IMR-90 (cell line): ENCODE measurements around the gene NANOG. TPM values are rescaled to one million over a fixed set of nuclear protein-coding genes. Genes with fewer than 3 reads are reported as not detected.
A peak's percentile ranks its signal among the peaks of the same experiment; 100 is the strongest.
"Not testable (repeated sequence)": the region's sequence is repeated elsewhere in the genome, so short reads cannot be mapped to it uniquely, and the experiment has no call there.

Source experiments
- ATAC-seq: fragments of 200-7000 bp; cut with Tn5 transposase; 2 replicates; pipeline ENCODE4 v1.9.1; 2020; ENCODE audit warnings: low read depth, mild to moderate bottlenecking, moderate library complexity
- BruUV-seq: library from RNA; stranded (reverse); fragments of 400-500 nt; replicated peaks from 2 replicates; lab custom pipeline; 2021; lab: Mats Ljungman, UMichigan
- CTCF ChIA-PET: fragments of 300-600 bp; formaldehyde crosslinking; extraction: SDS; loops from one replicate; lab custom pipeline; 2021; ENCODE audit warnings: antibody characterized with exemption; lab: Yijun Ruan, JAX
- POLR2A ChIA-PET: fragments of 300-600 bp; sonication (Branson Sonifier 250); formaldehyde crosslinking; loops from one replicate; lab custom pipeline; 2022; ENCODE audit warnings: antibody characterized with exemption; ENCODE audit not compliant: unreplicated experiment; lab: Charles Lee
- DNase-seq: peaks from one replicate; pipeline ENCODE4 v3.0.0; 2013
- H2AFZ ChIP-seq: replicated peaks from 2 replicates; pipeline ENCODE3; 2013; ENCODE audit warnings: low read length, mild to moderate bottlenecking; ENCODE audit not compliant: poor library complexity
- H2AK5ac ChIP-seq: 2 replicates; pipeline ENCODE4 v1.6.1; 2013; ENCODE audit warnings: low read depth, low read length, inconsistent platforms
- H2AK9ac ChIP-seq: replicated peaks from 2 replicates; pipeline ENCODE3; 2013; ENCODE audit warnings: mild to moderate bottlenecking, low read depth, low read length, moderate library complexity; ENCODE audit not compliant: poor library complexity
- H2BK120ac ChIP-seq: 2 replicates; pipeline ENCODE4 v1.6.1; 2013; ENCODE audit warnings: low read depth, low read length, inconsistent platforms
- H2BK15ac ChIP-seq: 3 replicates; pipeline ENCODE4 v1.6.1; 2013; ENCODE audit warnings: low read depth, low read length, inconsistent platforms
- H2BK20ac ChIP-seq: 2 replicates; pipeline ENCODE4 v1.6.1; 2013; ENCODE audit warnings: low read depth, mild to moderate bottlenecking, inconsistent platforms, low read length, moderate library complexity
- H2BK5ac ChIP-seq: 2 replicates; pipeline ENCODE4 v1.6.1; 2013; ENCODE audit warnings: mild to moderate bottlenecking, low read depth, low read length, inconsistent platforms; ENCODE audit not compliant: poor library complexity, severe bottlenecking
- H3K14ac ChIP-seq: replicated peaks from 2 replicates; pipeline ENCODE4 v1.6.1; 2013; ENCODE audit warnings: low read depth, low read length, inconsistent platforms
- H3K18ac ChIP-seq: 2 replicates; pipeline ENCODE4 v1.6.1; 2013; ENCODE audit warnings: low read depth, low read length, control low read depth
- H3K23ac ChIP-seq: 2 replicates; pipeline ENCODE4 v1.6.1; 2013; ENCODE audit warnings: low read depth, low read length, inconsistent platforms
- H3K27ac ChIP-seq: 2 replicates; pipeline ENCODE4 v1.5.1; 2013; ENCODE audit warnings: mild to moderate bottlenecking, control low read depth, low read length; ENCODE audit not compliant: insufficient read depth
- H3K27me3 ChIP-seq: 2 replicates; pipeline ENCODE4 v1.6.1; 2013; ENCODE audit warnings: low read length; ENCODE audit not compliant: control insufficient read depth, insufficient read depth
- H3K36me3 ChIP-seq: 2 replicates; pipeline ENCODE4 v1.6.1; 2013; ENCODE audit warnings: low read length, mixed read lengths; ENCODE audit not compliant: control insufficient read depth, insufficient read depth
- H3K4ac ChIP-seq: 2 replicates; pipeline ENCODE4 v1.6.1; 2013; ENCODE audit warnings: low read depth, low read length, inconsistent platforms
- H3K4me1 ChIP-seq: 2 replicates; pipeline ENCODE4 v1.6.1; 2013; ENCODE audit warnings: low read length, mixed read lengths; ENCODE audit not compliant: control insufficient read depth, insufficient read depth
- H3K4me2 ChIP-seq: 2 replicates; pipeline ENCODE4 v1.6.1; 2013; ENCODE audit warnings: low read depth, mild to moderate bottlenecking, control low read depth, low read length, moderate library complexity
- H3K4me3 ChIP-seq: 2 replicates; pipeline ENCODE4 v1.5.1; 2013; ENCODE audit warnings: low read depth, mild to moderate bottlenecking, control low read depth, low read length, moderate library complexity; ENCODE audit not compliant: insufficient read depth
- H3K56ac ChIP-seq: 2 replicates; pipeline ENCODE4 v1.6.1; 2013; ENCODE audit warnings: low read length, inconsistent platforms; ENCODE audit not compliant: insufficient read depth; ENCODE audit errors: extremely low read depth
- H3K79me1 ChIP-seq, 2 experiments: 2 replicates each; pipeline ENCODE4 v1.6.1; 2013; ENCODE audit warnings: low read length in 2 of 2, inconsistent platforms in 1 of 2, low read depth in 1 of 2
- H3K9ac ChIP-seq: 2 replicates; pipeline ENCODE4 v1.6.1; 2013; ENCODE audit warnings: low read depth, low read length, control low read depth
- H3K9me1 ChIP-seq: 2 replicates; pipeline ENCODE4 v1.6.1; 2013; ENCODE audit warnings: low read length, inconsistent platforms; ENCODE audit not compliant: insufficient read depth
- H3K9me3 ChIP-seq: 2 replicates; pipeline ENCODE4 v1.6.1; 2013; ENCODE audit warnings: low read length; ENCODE audit not compliant: control insufficient read depth, insufficient read depth
- H4K20me1 ChIP-seq: 2 replicates; pipeline ENCODE4 v1.6.1; 2013; ENCODE audit warnings: low read length, inconsistent platforms; ENCODE audit not compliant: insufficient read depth
- H4K5ac ChIP-seq: 2 replicates; pipeline ENCODE4 v1.6.1; 2013; ENCODE audit warnings: mild to moderate bottlenecking, low read depth, low read length, control low read depth
- H4K8ac ChIP-seq, 2 experiments: 2 replicates each; pipeline ENCODE4 v1.6.1; 2013; ENCODE audit warnings: low read depth in 2 of 2, low read length in 2 of 2, control low read depth in 1 of 2, inconsistent platforms in 1 of 2
- H4K91ac ChIP-seq: 2 replicates; pipeline ENCODE4 v1.6.1; 2013; ENCODE audit warnings: low read depth, low read length, inconsistent platforms; ENCODE audit not compliant: insufficient read depth
- WGBS, 2 experiments: methylation state at CpG; one replicate each; pipeline versions ENCODE4 v1.1.5 to v1.1.7; 2013; ENCODE audit warnings: missing lambda C conversion rate in 2 of 2; ENCODE audit not compliant: insufficient read length in 1 of 2; ENCODE audit errors: extremely low coverage in 2 of 2; 5-methylcytosine and 5-hydroxymethylcytosine counted together
- dilution Hi-C: fragments of 300-500 bp; cut with HindIII; formaldehyde crosslinking; loops from one replicate; pipeline ENCODE4 v1.14.3; 2018; ENCODE audit warnings: low sequenced_read_pairs; ENCODE audit not compliant: unreplicated experiment
- in situ Hi-C: fragments of 300-500 bp; cut with MboI; formaldehyde crosslinking; loops from 3 replicates; pipeline ENCODE4 v1.14.3; 2019; ENCODE audit warnings: low sequenced_read_pairs, inconsistent platforms, mixed read lengths
- intact Hi-C: fragments of 100-400 bp; cut with micrococcal nuclease; formaldehyde crosslinking; loops from 2 replicates; pipeline ENCODE4 v1.10.0; 2022
- polyA plus RNA-seq, 3 experiments: library from polyadenylated mRNA; depleted of rRNA; stranded (reverse); fragments of >200 nt; gene quantifications; 2 replicates each; pipeline ENCODE4 v1.2.3, GENCODE V29; 2012; ENCODE audit warnings: low replicate concordance in 1 of 3
- total RNA-seq: library from RNA; depleted of rRNA; stranded (reverse); fragments of >200 nt; gene quantifications from 2 replicates; pipeline ENCODE4 v1.2.3, GENCODE V29; 2012

NANOG gene
- total and polyA plus RNA-seq, 2 of the 4 experiments (the other 2 are of a cell fraction): not detected

- in situ Hi-C loops, H2AFZ ChIP-seq, H3K9ac ChIP-seq, H2AK5ac ChIP-seq, BruUV-seq, H2BK5ac ChIP-seq, H4K8ac ChIP-seq, H3K14ac ChIP-seq, H3K18ac ChIP-seq, H4K91ac ChIP-seq, DNase-seq, H3K9me1 ChIP-seq, H3K23ac ChIP-seq, H3K56ac ChIP-seq, H3K27me3 ChIP-seq, H3K36me3 ChIP-seq, H3K4me3 ChIP-seq, H2BK20ac ChIP-seq, H3K4ac ChIP-seq, H3K79me1 ChIP-seq, H3K9me3 ChIP-seq, H3K27ac ChIP-seq, H3K4me2 ChIP-seq, CTCF ChIA-PET, H4K5ac ChIP-seq, H4K20me1 ChIP-seq, H2BK15ac ChIP-seq, dilution Hi-C loops, H2AK9ac ChIP-seq, intact Hi-C loops, H3K4me1 ChIP-seq, POLR2A ChIA-PET, H2BK120ac ChIP-seq: not testable (repeated sequence)
- peak; percentile 16; the same call in 1 of the 2 replicates for ATAC-seq
- no CpG with 5 or more reads among the region's 4 CpGs for WGBS, 2 experiments
Measured at GRCh38 chr12:7847226-7848097, 58.3 kb downstream of the NANOG start.

GRCh38 chr12:7848098-7848422 lies 58.9 kb downstream of the NANOG start:
- ATAC-seq: peak; percentile 65
- H3K4me1 ChIP-seq, H3K27ac ChIP-seq, DNase-seq, H2AK9ac ChIP-seq, POLR2A ChIA-PET, H3K14ac ChIP-seq, H3K9me1 ChIP-seq, H4K8ac ChIP-seq, H2AK5ac ChIP-seq, H3K9ac ChIP-seq, H3K18ac ChIP-seq, H3K79me1 ChIP-seq, BruUV-seq, H2BK15ac ChIP-seq, H4K20me1 ChIP-seq, H3K23ac ChIP-seq, intact Hi-C loops, H3K9me3 ChIP-seq, H3K36me3 ChIP-seq, in situ Hi-C loops, H4K91ac ChIP-seq, dilution Hi-C loops, H4K5ac ChIP-seq, H2BK120ac ChIP-seq, H2AFZ ChIP-seq, H2BK5ac ChIP-seq, CTCF ChIA-PET, H3K27me3 ChIP-seq, H2BK20ac ChIP-seq, H3K4me3 ChIP-seq, H3K56ac ChIP-seq, H3K4ac ChIP-seq, H3K4me2 ChIP-seq: not testable (repeated sequence)
- WGBS, 2 experiments: no CpG with 5 or more reads among the region's 2 CpGs
